Germinal center (tissue), 1 donor: ENCODE measurements around the gene VTA1.
"Not testable (repeated sequence)": the region's sequence is repeated elsewhere in the genome, so short reads cannot be mapped to it uniquely, and the experiment has no call there.

Source experiments
- DNase-seq: peaks from one replicate; pipeline ENCODE4 v3.0.0; 2012; ENCODE audit warnings: mixed read lengths, low spot score

VTA1 gene

GRCh38 chr6:142171351-142171750 lies 24.3 kb downstream of the VTA1 start:
- no peak for DNase-seq

- no peak for DNase-seq
Observed at GRCh38 chr6:142172758-142173157, 25.7 kb downstream of the VTA1 start.

GRCh38 chr6:142173980-142174379 lies 26.9 kb downstream of the VTA1 start:
- no peak for DNase-seq

GRCh38 chr6:142174703-142175102 lies 27.6 kb downstream of the VTA1 start:
- DNase-seq: no peak

GRCh38 chr6:142178129-142178528 lies 31.1 kb downstream of the VTA1 start:
- no peak for DNase-seq

GRCh38 chr6:142182004-142182403 lies 34.9 kb downstream of the VTA1 start:
- DNase-seq: no peak

DNA sequence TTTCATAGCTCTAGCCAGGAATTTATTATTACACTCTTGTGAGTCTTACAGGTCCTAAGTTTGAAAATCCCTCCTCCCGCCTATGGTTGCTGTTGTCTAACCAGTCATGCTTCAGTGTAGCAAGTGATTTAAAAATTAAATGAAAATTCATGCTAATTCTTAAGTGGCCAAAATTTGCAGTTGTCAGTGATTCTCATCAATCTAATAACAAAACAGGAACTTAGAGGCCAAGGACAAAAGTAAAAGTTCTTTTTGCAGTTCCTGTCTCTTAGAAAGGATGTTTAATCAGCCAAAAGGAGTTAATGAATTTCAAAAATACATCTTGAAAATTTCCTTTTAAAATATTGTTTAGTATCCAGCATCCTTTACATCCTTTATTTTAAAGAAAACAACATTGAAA lies 36.3 kb downstream of the VTA1 start:
- DNase-seq: no peak

DNA sequence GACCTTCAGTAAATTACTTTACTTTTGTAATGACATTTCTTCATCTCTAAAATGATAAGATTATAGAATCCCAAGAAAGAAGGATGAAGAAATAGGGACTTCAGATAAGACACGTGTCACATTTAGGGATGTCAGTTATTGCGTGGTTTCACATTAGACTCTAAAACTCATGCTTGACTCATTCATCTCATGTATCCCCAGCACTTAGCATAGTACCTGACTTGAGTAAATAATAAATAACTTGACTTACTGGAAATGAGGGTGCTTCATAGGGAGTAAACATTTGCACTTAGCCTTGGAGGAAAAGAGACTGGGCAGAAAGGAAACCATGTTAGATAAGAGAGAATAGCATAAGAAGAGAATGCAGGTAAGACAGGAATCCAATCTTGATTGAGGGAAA lies 37.2 kb downstream of the VTA1 start:
- DNase-seq: no peak

DNA sequence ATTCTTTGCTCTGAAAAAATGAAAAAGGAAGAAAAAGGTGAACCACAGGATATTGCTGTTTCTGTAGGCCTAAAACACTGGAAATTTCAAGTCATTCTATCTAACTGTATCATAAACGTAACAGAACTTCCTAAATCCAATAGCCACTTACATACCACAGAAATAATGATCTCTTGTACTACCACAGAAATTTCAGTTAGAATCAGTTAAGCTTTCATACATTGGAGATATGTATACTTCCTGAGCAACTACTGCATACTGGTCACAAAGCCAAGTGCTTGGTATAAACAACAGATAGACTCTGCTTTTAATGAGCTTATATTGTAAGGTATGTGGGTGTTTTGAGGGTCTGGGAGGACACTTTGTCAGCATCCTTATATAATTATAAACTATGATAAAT lies 38.6 kb downstream of the VTA1 start:
- no peak for DNase-seq

- DNase-seq: no peak
Observed at GRCh38 chr6:142187209-142187608, 40.1 kb downstream of the VTA1 start.

- DNase-seq: not testable (repeated sequence)
Observed at GRCh38 chr6:142188341-142188740, 41.3 kb downstream of the VTA1 start.

DNA sequence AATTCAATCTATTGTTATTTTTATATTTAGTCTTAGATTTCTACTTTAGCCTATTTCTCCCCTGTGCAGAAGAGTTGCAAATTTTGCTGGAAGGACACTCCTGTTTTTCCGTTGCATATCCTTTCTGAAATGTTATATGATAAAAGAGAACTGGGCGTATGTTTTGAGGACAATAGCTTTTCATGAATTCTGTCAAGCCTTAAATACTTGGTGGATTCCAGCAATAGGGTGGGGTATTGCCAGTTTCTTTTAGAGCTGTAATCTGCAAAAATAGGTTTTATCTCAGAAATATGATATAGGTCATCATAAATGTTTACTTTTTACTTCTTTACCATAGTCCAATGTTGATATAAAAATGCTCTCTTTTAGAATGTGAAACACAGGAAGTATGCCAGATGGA lies 42.0 kb downstream of the VTA1 start:
- no peak for DNase-seq

DNA sequence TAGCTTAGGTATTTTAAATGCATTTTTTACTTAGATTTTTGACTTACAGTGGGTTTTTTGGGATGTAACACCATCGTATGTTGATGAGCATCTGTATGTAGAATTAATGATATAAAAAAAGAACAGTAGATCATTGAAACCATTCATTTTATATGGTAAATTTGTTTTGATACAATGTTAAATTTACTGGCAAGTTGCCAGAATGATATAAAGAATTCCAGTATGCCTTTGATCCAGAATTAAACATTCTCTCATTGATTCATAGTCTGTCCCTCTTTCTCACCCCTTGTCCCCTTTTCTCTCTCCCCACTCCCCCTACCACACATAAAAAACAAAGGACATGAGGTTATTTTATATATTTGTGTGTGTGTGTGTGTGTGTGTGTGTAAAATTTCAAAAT lies 45.3 kb downstream of the VTA1 start:
- DNase-seq: no peak

- DNase-seq: no peak
Observed at GRCh38 chr6:142193621-142194020, 46.6 kb downstream of the VTA1 start.

GRCh38 chr6:142195862-142196541 lies 48.9 kb downstream of the VTA1 start:
- DNase-seq: no peak

DNA sequence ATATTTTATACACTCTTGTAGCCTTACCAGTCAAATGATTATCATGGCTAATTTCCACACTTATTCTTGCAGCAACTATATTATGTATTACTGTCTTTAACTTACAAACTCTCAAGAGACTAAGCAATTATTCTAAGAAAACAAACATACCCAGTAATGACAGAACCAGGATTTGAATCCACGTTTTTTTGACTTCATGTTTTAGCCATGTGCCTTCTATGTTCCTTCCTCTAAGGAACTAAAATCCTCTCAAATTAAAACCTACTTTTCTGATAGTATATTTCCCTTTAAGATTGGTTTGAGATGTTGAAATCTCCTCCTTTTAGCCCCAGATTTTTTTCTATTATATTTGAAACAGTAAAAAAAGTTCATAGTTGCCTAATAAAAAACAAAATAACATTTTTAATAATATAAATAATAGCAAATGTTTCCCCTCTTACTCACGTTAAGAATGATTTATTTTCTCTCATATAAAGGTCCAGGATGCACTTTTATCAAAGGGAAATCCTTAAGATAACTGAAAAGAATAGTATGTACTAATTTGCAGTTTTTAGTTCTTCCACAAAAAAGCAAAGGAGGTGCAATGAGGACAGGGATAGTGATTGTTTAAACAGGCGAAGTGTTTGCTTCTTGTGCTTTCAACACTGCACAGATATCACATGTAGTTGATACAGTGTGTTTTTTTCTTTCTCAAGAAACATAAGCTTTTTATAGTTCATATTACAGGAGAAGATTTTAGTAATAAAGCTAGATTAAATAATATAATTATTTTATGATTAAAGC lies 54.0 kb downstream of the VTA1 start:
- DNase-seq: no peak

DNA sequence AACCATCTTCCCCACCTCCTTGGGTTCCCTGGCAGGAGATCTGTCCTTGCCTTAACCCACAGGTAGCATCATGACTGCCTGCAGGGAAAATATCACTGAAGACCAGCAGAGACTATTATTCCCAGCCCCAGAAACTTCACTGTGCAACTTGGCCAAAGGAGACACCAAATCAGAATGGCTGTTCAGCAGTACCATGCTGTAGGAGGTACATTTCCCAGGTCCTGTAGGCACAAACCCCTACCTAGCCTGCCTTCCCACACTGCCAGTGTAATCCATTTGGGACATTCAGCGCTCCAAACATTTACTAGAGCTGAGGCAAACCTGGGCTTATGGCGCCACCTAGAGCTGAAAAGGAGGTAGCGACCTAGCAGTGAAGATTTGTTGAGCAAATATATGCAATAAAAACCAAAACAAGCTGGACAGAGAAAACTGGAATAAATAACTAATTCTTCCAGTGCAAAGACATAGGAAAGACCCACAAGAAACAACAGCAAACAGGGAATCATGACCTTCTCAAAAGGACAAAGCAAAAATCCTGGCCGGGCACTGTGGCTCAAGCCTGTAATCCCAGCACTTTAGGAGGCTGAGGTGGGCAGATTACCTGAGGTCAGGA lies 60.3 kb downstream of the VTA1 start:
- DNase-seq: peak; percentile 16

GRCh38 chr6:142210606-142211005 lies 63.5 kb downstream of the VTA1 start:
- no peak for DNase-seq

GRCh38 chr6:142213402-142213801 lies 66.3 kb downstream of the VTA1 start:
- no peak for DNase-seq

DNA sequence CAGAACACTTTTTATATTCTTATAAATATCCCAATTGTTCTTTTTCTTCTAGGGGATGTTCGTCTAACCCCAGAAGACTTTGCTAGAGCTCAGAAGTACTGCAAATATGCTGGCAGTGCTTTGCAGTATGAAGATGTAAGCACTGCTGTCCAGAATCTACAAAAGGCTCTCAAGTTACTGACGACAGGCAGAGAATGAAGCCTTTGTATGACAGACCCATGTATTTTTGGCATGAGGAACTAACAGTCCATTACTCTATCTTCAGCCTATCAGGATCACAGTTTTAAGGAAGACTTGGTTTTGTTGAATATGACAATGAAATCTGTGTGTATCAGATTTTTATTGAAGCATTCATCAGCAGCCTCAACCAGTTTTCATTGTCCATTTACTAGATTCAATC lies 71.4 kb downstream of the VTA1 start:
- DNase-seq: no peak

GRCh38 chr6:142222022-142222421 lies 75.0 kb downstream of the VTA1 start:
- no peak for DNase-seq

GRCh38 chr6:142223938-142224337 lies 76.9 kb downstream of the VTA1 start:
- no peak for DNase-seq

DNA sequence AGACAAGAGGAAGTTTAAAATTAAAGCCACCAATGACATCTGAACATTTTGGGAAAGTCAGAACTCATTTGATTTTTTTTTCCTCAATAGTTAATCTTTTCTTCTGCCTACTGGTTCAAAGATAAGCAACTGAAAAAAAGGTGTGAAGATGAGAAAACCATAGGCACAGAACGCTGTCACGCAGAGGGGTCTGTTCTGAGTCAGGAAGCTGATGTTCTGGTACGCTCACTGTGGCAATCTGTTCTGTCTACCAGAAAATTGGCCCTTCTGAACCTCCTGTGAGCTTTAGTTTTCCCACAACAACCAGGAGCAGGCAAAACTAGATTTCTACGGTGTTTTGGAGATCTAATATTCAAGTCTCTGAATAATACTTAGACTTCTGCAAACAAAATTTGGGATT lies 78.1 kb downstream of the VTA1 start:
- no peak for DNase-seq
